ENCODE results near the gene POGZ.
"Not testable (repeated sequence)": the region's sequence is repeated elsewhere in the genome, so short reads cannot be mapped to it uniquely, and the experiment has no call there.

The POGZ gene

GRCh38 chr1:151433827-151434226, 25.5 kb downstream of the POGZ start:
- DNase-seq (ENCODE audit: low read depth in 1 of 2, low spot score in 1 of 2); H3K27ac ChIP-seq (replicated peaks); H3K4me3 ChIP-seq (replicated peaks; ENCODE audit: insufficient read depth, low read length); H3K27me3 ChIP-seq (ENCODE audit: insufficient read depth, poor library complexity, severe bottlenecking): not testable (repeated sequence)

DNA sequence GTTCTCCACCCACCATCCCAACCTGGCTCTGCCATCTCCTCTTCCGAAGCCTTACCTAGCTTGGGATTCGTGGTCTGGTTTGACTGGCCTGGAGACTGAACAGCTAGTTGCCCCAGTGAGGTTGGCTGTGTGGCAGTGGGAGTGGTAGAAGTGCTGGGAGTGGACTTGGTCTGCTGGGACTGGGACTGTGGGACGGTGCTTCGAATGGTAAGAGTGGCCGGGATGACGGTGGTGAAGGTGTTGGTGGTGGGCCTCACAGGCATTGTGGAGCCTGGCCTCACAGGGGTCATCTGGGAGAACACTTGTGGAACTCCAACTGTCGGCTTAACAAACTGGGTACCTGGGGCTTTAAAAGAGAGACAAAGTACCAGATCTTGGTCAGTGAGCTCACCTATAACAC, 31.2 kb downstream of the POGZ start:
- H3K27ac ChIP-seq (replicated peaks): no peak overlapping the region

DNA sequence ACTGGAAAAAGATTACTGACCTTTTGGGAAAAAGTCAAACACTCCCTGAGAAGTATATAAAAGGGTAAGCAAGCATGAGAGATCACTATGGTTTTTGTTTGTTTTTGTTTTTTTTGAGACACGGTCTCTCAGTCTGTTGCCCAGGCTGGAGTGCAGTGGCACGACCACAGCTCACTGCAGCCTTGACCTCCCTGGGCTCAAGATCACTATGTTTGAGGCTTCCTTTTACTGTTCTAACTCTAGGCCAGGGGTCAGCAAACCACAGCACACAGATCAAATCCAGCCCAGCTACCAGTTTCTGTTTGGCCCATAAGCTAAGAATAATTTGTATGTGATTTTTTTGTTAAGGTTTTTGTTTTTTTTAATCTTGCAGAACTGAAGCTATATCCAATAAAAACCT, 34.2 kb downstream of the POGZ start:
- H3K27ac ChIP-seq (replicated peaks): no peak overlapping the region
- H3K4me3 ChIP-seq (replicated peaks; ENCODE audit: insufficient read depth, low read length): no peak overlapping the region
- DNase-seq (ENCODE audit: low read depth in 1 of 2, low spot score in 1 of 2): no peak
- no peaks in the 10 kb centered on the region for H3K27me3 ChIP-seq (ENCODE audit: insufficient read depth, poor library complexity, severe bottlenecking)
- TF ChIP-seq, protein P1, sequence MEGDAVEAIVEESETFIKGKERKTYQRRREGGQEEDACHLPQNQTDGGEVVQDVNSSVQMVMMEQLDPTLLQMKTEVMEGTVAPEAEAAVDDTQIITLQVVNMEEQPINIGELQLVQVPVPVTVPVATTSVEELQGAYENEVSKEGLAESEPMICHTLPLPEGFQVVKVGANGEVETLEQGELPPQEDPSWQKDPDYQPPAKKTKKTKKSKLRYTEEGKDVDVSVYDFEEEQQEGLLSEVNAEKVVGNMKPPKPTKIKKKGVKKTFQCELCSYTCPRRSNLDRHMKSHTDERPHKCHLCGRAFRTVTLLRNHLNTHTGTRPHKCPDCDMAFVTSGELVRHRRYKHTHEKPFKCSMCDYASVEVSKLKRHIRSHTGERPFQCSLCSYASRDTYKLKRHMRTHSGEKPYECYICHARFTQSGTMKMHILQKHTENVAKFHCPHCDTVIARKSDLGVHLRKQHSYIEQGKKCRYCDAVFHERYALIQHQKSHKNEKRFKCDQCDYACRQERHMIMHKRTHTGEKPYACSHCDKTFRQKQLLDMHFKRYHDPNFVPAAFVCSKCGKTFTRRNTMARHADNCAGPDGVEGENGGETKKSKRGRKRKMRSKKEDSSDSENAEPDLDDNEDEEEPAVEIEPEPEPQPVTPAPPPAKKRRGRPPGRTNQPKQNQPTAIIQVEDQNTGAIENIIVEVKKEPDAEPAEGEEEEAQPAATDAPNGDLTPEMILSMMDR (IDR thresholded peaks at IDR 0.05; ENCODE audit: insufficient read depth, low read length): no peak
- TF ChIP-seq GABPA (IDR thresholded peaks at IDR 0.05; ENCODE audit: low read depth) (no peak), REST (IDR thresholded peaks at IDR 0.05; ENCODE audit: insufficient replicate concordance, low read depth) (no peak), SPI1 (IDR thresholded peaks at IDR 0.05; ENCODE audit: borderline replicate concordance, low read depth) (no peak), POLR2AphosphoS5 (IDR thresholded peaks at IDR 0.05; ENCODE audit: low read depth) (no peak)

More for the DNA sequence above, 31.2 kb downstream of the POGZ start:
- DNase-seq (ENCODE audit: low read depth in 1 of 2, low spot score in 1 of 2): no peak
- TF ChIP-seq, protein P1 (IDR thresholded peaks at IDR 0.05; ENCODE audit: insufficient read depth, low read length): no peak
- TF ChIP-seq POLR2AphosphoS5 (IDR thresholded peaks at IDR 0.05; ENCODE audit: low read depth) (no peak), SPI1 (IDR thresholded peaks at IDR 0.05; ENCODE audit: borderline replicate concordance, low read depth) (no peak), GABPA (IDR thresholded peaks at IDR 0.05; ENCODE audit: low read depth) (no peak), REST (IDR thresholded peaks at IDR 0.05; ENCODE audit: insufficient replicate concordance, low read depth) (no peak)
- Histone ChIP-seq H3K27me3 (ENCODE audit: insufficient read depth, poor library complexity, severe bottlenecking) (no peaks in the 10 kb centered on the region), H3K4me3 (replicated peaks; ENCODE audit: insufficient read depth, low read length) (no peak overlapping the region)

GRCh38 chr1:151419819-151420218, 39.5 kb downstream of the POGZ start:
- no peak overlapping the region for H3K27ac ChIP-seq (replicated peaks)
- DNase-seq (ENCODE audit: low read depth in 1 of 2, low spot score in 1 of 2): no peak
- no peaks in the 10 kb centered on the region for H3K27me3 ChIP-seq (ENCODE audit: insufficient read depth, poor library complexity, severe bottlenecking)
- H3K4me3 ChIP-seq (replicated peaks; ENCODE audit: insufficient read depth, low read length): no peak overlapping the region
- no peak for TF ChIP-seq SPI1 (IDR thresholded peaks at IDR 0.05; ENCODE audit: borderline replicate concordance, low read depth)
- no peak for TF ChIP-seq GABPA (IDR thresholded peaks at IDR 0.05; ENCODE audit: low read depth)
- no peak for TF ChIP-seq REST (IDR thresholded peaks at IDR 0.05; ENCODE audit: insufficient replicate concordance, low read depth)
- TF ChIP-seq, protein P1 (IDR thresholded peaks at IDR 0.05; ENCODE audit: insufficient read depth, low read length): no peak
- TF ChIP-seq POLR2AphosphoS5 (IDR thresholded peaks at IDR 0.05; ENCODE audit: low read depth): no peak
